HG03066 (cell line): ENCODE results near the gene MTHFR.

Experiments
- ATAC-seq: cut with Tn5 transposase; IDR thresholded peaks from one replicate; pipeline ENCODE4 v1.9.1; 2021; ENCODE audit warnings: low read depth; ENCODE audit not compliant: unreplicated experiment

Gene MTHFR

GRCh38 chr1:11805422-11806306, at the start of gene MTHFR, which contains the start of gene CLCN6:
Gene MTHFR, minus strand, starts transcription at chr1:11805964. Its CDS starts 2,848 bp downstream, at chr1:11803116.
Gene CLCN6, plus strand, starts transcription at chr1:11806191. Its CDS starts 72 bp downstream, at chr1:11806263.
- ATAC-seq = peak; percentile 63

- ATAC-seq = no peak
Observed at GRCh38 chr1:11855430-11855829, 49.7 kb upstream of the MTHFR start.

GRCh38 chr1:11854519-11854918, 48.8 kb upstream of the MTHFR start:
- ATAC-seq = no peak

GRCh38 chr1:11851180-11851579, 45.4 kb upstream of the MTHFR start:
- no peak for ATAC-seq

GRCh38 chr1:11850156-11850555, 44.4 kb upstream of the MTHFR start:
- no peak for ATAC-seq

- no peak for ATAC-seq
Observed at GRCh38 chr1:11848373-11848700, 42.6 kb upstream of the MTHFR start.

- ATAC-seq = no peak
Observed at GRCh38 chr1:11847667-11848372, 42.1 kb upstream of the MTHFR start, which contains the start of gene NPPA. Gene NPPA, minus strand, starts transcription at chr1:11847783. Its CDS starts 99 bp downstream, at chr1:11847684.

- no peak for ATAC-seq
Observed at GRCh38 chr1:11845641-11846335, 40.0 kb upstream of the MTHFR start.

GRCh38 chr1:11842154-11843041, 36.6 kb upstream of the MTHFR start:
- peak; percentile 65 for ATAC-seq

GRCh38 chr1:11841245-11842153, 35.7 kb upstream of the MTHFR start:
- ATAC-seq = peak; percentile 17

- ATAC-seq = no peak
Observed at GRCh38 chr1:11839727-11840705, 34.3 kb upstream of the MTHFR start.

GRCh38 chr1:11838349-11839272, 32.8 kb upstream of the MTHFR start:
- no peak for ATAC-seq

- no peak for ATAC-seq
Observed at GRCh38 chr1:11837767-11838348, 32.1 kb upstream of the MTHFR start.

GRCh38 chr1:11836955-11837766, 31.4 kb upstream of the MTHFR start:
- ATAC-seq = no peak

- no peak for ATAC-seq
Observed at GRCh38 chr1:11835441-11836225, 29.9 kb upstream of the MTHFR start.
